GM12878 (cell line): ENCODE results near the gene ABHD3. TPM values are rescaled to one million over a fixed set of nuclear protein-coding genes. Genes with fewer than 3 reads are reported as not detected.

Experiments used
- BCLAF1 ChIP-seq: fragments of 450-650 bp; IDR thresholded peaks from 2 replicates; pipeline ENCODE4 v1.6.1; 2017; ENCODE audit warnings: antibody characterized with exemption, mild to moderate bottlenecking, moderate library complexity
- CHD4 ChIP-seq: fragments of 200-600 bp; sonication (generic); IDR thresholded peaks from 2 replicates; pipeline ENCODE4 v1.6.1; 2016; ENCODE audit warnings: mild to moderate bottlenecking
- EED ChIP-seq: sonication (generic); IDR thresholded peaks from 2 replicates; pipeline ENCODE4 v1.6.1; 2016; ENCODE audit warnings: antibody characterized with exemption, low read depth
- ESRRA ChIP-seq: IDR thresholded peaks from 2 replicates; pipeline ENCODE4 v1.6.1; 2012; ENCODE audit warnings: mild to moderate bottlenecking, low read length, improper control_type of control experiment
- IKZF2 ChIP-seq, 2 experiments: fragments of 450-650 bp; IDR thresholded peaks; 2 replicates each; pipeline ENCODE4 v1.6.1; 2017; ENCODE audit warnings: mild to moderate bottlenecking in 2 of 2, moderate library complexity in 2 of 2
- KDM1A ChIP-seq: fragments of 200-600 bp; sonication (generic); IDR thresholded peaks from 2 replicates; pipeline ENCODE4 v1.6.1; 2016; ENCODE audit warnings: borderline replicate concordance
- RB1 ChIP-seq: fragments of 450-650 bp; formaldehyde crosslinking; IDR thresholded peaks from 2 replicates; pipeline ENCODE4 v1.6.1; 2017; ENCODE audit warnings: mild to moderate bottlenecking, borderline replicate concordance
- SIN3A ChIP-seq: IDR thresholded peaks from 2 replicates; pipeline ENCODE4 v1.6.1; 2012; ENCODE audit warnings: low read depth, low read length, improper control_type of control experiment
- STAT1 ChIP-seq: fragments of 450-650 bp; conservative IDR thresholded peaks from 2 replicates; pipeline ENCODE4 v1.6.1; 2014; ENCODE audit warnings: antibody characterized with exemption, mild to moderate bottlenecking
- polyA plus RNA-seq, 11 experiments: library from polyadenylated mRNA; depleted of rRNA in 4 of 11; unstranded in 6 of 11; stranded (reverse) in 5 of 11; fragments of >200 nt; fragmentation: Nextera tagmentation in 4 of 11; fragmentation: Illumina TruSeq in 1 of 11; extraction: Ambion mirVana in 4 of 11; extraction: Trizol in 1 of 11; gene quantifications; 1 replicate in 1 of 11; 2 replicates in 10 of 11; pipeline versions ENCODE4 v1.2.1 to v1.2.3, GENCODE V29; 2011 to 2016; ENCODE audit warnings: inconsistent platforms in 2 of 11, missing spikeins in 2 of 11, low read depth in 1 of 11
- total RNA-seq, 4 experiments: library from RNA; depleted of rRNA in 3 of 4; stranded (reverse); fragments of >200 nt in 3 of 4; fragmentation: Illumina TruSeq in 1 of 4; extraction: Trizol in 1 of 4; gene quantifications; 2 replicates each; pipeline versions ENCODE4 v1.2.1 to v1.2.3, GENCODE V29; 2013 to 2021
- TF ChIP-seq, protein P1 (sequence below): IDR thresholded peaks from 2 replicates; pipeline ENCODE4 v1.6.1; 2012; ENCODE audit warnings: low read depth, low read length, improper control_type of control experiment

ABHD3 gene
- total and polyA plus RNA-seq, 10 of the 15 experiments (the other 5 are each of a cell fraction or from before 2014, with no cell fraction given): 4.9 to 49.8 (median 18.3) TPM

DNA sequence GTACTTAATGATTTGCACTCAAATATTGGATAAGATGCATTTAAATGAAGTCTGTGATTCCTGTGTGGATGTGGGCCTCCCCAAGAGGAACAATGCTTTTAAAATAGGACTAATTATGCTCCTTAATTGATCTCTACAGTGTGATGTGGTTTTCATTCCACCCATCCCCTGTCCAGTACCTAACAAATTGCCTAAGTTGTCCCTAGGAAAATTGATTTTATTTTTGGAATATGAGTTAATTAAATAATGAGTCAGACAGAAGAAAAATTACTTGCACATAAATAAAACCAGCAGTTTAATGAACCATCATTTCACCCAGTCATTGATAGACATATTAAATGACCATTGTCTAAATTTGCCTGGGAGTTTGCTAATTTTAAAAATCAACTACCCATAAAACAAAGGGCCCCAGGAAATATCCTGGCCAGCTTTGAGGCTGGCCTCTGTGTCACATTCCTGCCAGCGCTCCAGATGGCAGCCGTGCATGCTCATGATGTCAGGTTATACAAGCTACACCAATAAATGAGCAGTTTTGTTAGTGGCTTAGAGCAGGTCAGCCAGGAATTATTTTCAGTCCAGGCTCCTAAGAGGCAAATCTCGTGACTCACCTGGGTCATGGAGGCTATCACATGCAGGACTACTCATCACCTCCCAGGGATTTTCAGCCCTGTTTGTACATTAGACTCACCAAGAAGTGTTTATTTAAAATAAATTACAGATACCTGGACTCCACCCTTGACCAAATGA is 31.9 kb downstream of the ABHD3 start (continued):
- TF ChIP-seq BCLAF1 (no peak), KDM1A (no peak), RB1 (no peak), CHD4 (no peak), STAT1 (no peak), ESRRA (no peak), IKZF2 (IDR thresholded peaks at IDR 0.05) (no peak), SIN3A (no peak), EED (no peak)
- TF ChIP-seq, protein P1, sequence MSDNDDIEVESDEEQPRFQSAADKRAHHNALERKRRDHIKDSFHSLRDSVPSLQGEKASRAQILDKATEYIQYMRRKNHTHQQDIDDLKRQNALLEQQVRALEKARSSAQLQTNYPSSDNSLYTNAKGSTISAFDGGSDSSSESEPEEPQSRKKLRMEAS: no peak
